ENCODE measurements around the gene PGBD2.
"Not testable (repeated sequence)": the region's sequence is repeated elsewhere in the genome, so short reads cannot be mapped to it uniquely, and the experiment has no call there.

PGBD2 gene

GRCh38 chr1:248923352-248924338 lies 17.6 kb downstream of the PGBD2 start:
- no peak overlapping the region for H3K4me3 ChIP-seq (ENCODE audit: low read depth, low read length)
- TF ChIP-seq, protein P1, sequence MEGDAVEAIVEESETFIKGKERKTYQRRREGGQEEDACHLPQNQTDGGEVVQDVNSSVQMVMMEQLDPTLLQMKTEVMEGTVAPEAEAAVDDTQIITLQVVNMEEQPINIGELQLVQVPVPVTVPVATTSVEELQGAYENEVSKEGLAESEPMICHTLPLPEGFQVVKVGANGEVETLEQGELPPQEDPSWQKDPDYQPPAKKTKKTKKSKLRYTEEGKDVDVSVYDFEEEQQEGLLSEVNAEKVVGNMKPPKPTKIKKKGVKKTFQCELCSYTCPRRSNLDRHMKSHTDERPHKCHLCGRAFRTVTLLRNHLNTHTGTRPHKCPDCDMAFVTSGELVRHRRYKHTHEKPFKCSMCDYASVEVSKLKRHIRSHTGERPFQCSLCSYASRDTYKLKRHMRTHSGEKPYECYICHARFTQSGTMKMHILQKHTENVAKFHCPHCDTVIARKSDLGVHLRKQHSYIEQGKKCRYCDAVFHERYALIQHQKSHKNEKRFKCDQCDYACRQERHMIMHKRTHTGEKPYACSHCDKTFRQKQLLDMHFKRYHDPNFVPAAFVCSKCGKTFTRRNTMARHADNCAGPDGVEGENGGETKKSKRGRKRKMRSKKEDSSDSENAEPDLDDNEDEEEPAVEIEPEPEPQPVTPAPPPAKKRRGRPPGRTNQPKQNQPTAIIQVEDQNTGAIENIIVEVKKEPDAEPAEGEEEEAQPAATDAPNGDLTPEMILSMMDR (IDR thresholded peaks at IDR 0.05; ENCODE audit: low read depth, low read length): no peak

DNA sequence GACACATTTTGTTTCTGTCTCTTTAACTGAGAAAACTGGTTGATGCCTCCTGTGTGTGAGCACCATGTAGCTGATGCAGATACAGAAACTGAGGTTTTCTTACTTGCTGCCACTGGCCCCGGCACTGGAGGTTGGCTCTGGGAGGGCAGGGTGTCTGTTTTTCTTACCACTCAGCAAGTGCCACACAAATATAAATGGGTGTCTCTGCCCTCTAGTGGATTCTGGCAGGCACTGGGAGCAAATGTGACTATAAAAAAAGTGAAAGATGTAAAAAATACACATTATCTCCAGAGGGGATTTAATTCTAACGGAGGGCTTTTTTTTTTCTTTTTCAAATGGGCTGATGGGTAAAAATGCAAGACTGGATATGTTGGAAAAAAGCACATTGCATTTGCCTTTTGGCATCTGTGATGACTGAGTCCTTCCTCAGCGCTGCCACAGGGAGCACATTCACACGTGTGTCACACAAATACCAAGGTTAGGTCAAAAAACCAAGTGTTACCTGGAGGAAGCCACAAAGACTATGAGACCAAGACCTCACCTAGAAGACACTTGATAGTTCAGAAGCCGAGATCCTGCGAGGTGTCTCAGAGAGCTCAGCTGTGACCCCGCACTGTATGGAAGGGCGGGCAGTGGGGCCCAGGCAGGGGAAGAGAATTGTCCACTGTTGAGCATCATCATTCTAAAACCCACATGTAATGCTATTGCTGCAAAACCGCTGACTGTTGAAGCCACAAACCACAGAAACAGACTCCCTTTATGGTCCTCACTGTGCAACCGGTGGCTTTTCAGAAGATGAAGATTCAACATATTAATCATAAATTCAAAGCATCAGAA lies 18.9 kb downstream of the PGBD2 start:
- H3K4me3 ChIP-seq (ENCODE audit: low read depth, low read length): no peak overlapping the region
- TF ChIP-seq, protein P1 (IDR thresholded peaks at IDR 0.05; ENCODE audit: low read depth, low read length): peak; percentile 62

DNA sequence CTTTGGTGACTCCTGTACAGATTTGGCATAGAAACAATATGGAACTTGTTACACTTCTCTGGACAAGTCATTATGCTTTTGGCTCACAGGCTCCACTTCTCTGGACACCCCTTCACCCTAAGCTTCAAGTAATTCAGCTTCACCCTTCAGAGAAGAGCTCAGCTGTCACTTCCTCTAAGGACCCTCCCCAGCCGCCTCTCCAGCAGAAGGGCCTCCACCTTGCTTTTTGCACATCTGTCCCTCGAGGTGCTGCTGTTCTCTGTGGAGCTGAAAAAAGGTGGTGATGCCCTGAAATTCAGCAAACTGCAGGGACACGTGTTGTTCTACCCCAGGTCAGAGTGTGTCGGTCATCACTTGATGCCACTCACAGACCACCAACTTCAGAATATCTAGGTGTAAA lies 19.8 kb downstream of the PGBD2 start:
- not testable (repeated sequence) for H3K4me3 ChIP-seq (ENCODE audit: low read depth, low read length)

DNA sequence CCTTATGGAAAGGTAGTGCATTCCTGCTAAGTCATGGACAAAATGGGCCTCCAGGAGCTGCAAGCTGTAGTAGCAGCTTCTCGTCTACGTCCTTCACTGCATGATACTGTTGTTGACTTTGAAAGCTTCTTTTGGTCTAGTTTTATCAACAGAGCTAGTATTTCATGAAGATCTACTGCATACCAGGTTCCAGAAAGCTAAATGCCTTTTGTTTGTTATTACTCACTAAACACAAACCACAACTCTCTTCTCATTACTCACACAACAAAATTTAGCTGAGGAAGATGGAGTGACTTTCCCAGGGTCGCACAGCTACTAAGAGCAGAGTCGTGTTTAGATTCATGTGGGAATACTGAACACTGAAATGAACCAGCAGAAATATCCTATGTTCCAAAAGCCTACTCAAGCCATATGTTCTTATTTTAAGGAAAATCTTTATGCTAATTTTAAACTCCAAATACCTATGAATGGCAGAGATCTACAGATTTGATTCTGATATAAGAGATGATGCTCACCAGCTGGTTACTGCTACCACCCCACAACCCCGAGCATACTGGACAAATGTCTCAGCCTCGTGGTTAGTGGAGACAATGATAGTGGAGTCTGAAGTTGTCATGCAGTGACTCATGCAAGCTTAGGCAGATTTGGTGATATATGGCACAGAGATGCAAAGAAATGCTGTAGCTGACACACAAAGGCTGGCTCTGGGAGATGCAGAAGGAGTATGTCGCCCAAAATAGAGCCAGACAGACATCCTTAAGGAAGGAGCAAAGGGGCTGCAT lies 20.6 kb downstream of the PGBD2 start:
- no peak overlapping the region for H3K4me3 ChIP-seq (ENCODE audit: low read depth, low read length)
- TF ChIP-seq, protein P1 (IDR thresholded peaks at IDR 0.05; ENCODE audit: low read depth, low read length): no peak

GRCh38 chr1:248927283-248927682 lies 21.2 kb downstream of the PGBD2 start:
- H3K4me3 ChIP-seq (ENCODE audit: low read depth, low read length): not testable (repeated sequence)

DNA sequence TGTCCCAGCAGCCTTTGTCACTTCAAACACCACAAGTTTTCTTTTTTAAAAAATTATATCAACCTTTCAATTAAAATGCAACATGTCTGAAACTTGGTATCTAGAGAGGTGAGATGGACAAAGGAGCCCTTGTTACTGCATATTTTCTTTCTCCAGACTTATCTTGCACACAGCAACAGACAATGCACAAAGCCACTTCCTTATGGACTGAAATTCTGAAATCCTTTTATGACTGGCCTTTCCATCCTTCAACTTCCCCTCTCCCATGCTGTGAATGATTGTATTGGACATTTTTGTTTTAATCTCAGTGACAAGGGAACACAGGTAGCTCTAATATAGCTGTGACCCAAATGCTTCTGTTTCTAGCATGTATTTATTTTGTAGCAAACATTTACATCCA lies 22.1 kb downstream of the PGBD2 start:
- not testable (repeated sequence) for H3K4me3 ChIP-seq (ENCODE audit: low read depth, low read length)

- H3K4me3 ChIP-seq (ENCODE audit: low read depth, low read length): not testable (repeated sequence)
Measured at GRCh38 chr1:248930037-248930436, 24.0 kb downstream of the PGBD2 start.

DNA sequence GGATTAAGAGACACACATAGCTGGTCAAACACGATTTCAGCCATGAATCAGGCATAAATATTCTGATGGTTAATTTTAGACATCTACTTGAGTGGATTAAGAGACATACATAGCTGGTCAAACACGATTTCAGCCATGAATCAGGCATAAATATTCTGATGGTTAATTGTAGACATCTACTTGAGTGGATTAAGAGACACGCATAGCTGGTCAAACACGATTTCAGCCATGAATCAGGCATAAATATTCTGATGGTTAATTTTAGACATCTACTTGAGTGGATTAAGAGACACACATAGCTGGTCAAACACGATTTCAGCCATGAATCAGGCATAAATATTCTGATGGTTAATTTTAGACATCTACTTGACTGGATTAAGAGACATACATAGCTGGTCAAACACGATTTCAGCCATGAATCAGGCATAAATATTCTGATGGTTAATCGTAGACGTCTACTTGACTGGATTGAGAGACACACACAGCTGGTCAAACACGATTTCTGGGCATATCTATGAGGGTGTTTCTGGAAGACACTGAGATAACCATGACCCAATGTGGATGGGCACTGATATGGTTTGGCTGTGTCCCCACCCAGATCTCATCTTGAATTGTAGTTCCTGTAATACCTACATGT lies 32.3 kb downstream of the PGBD2 start:
- H3K4me3 ChIP-seq (ENCODE audit: low read depth, low read length): not testable (repeated sequence)

GRCh38 chr1:248944134-248944999 lies 38.3 kb downstream of the PGBD2 start:
- not testable (repeated sequence) for H3K4me3 ChIP-seq (ENCODE audit: low read depth, low read length)

DNA sequence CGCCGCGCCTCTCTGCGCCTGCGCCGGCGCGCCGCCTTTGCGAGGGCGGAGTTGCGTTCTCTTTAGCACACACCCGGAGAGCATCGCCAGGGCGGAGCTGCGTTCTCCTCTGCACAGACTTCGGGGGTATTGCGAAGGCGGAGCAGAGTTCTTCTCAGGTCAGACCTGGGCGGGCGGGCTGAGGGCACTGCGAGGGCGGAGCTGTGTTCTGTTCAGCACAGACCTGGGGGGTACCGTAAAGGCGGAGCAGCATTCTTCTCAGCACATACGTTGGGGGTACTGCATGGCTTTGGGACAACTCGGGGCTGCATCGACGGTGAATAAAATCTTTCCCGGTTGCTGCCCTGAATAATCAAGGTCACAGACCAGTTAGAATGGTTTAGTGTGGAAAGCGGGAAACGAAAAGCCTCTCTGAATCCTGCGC lies 39.0 kb downstream of the PGBD2 start:
- not testable (repeated sequence) for H3K4me3 ChIP-seq (ENCODE audit: low read depth, low read length)

GRCh38 chr1:248945453-248945852 lies 39.4 kb downstream of the PGBD2 start:
- not testable (repeated sequence) for H3K4me3 ChIP-seq (ENCODE audit: low read depth, low read length)

- not testable (repeated sequence) for H3K4me3 ChIP-seq (ENCODE audit: low read depth, low read length)
Measured at GRCh38 chr1:248945856-248946416, 39.9 kb downstream of the PGBD2 start.

All from WI38 (cell line).